MCF 10A (cell line): Measurements from ENCODE around the gene MLXIP. TPM values are rescaled to one million over a fixed set of nuclear protein-coding genes. Genes with fewer than 3 reads are reported as not detected.

Source experiments
- BruUV-seq: library from RNA; stranded (reverse); fragments of 400-500 nt; replicated peaks from 2 replicates; lab custom pipeline; 2021; lab: Mats Ljungman, UMichigan
- CTCF ChIA-PET: fragments of 300-600 bp; sonication (Branson Sonifier 250); formaldehyde crosslinking; extraction: SDS; loops from one replicate; lab custom pipeline; 2021; ENCODE audit warnings: antibody characterized with exemption, inconsistent platforms; lab: Yijun Ruan, JAX
- POLR2A ChIA-PET: fragments of 300-600, 350-650 bp; sonication (Branson Sonifier 250); formaldehyde crosslinking; extraction: SDS; loops from one replicate; lab custom pipeline; 2020; ENCODE audit warnings: antibody characterized with exemption, inconsistent platforms; lab: Yijun Ruan, JAX
- DNase-seq: peaks from one replicate; pipeline ENCODE4 v3.0.0-alpha.2; 2018; ENCODE audit not compliant: unreplicated experiment
- H3K27ac Mint-ChIP-seq: one replicate; pipeline ENCODE4 v1.8.0; 2022; ENCODE audit warnings: mild to moderate bottlenecking, low read depth, mixed read lengths; ENCODE audit not compliant: unreplicated experiment
- H3K27me3 Mint-ChIP-seq: one replicate; pipeline ENCODE4 v1.8.0; 2022; ENCODE audit warnings: mixed read lengths; ENCODE audit not compliant: insufficient read depth, unreplicated experiment
- H3K36me3 Mint-ChIP-seq: one replicate; pipeline ENCODE4 v1.8.0; 2022; ENCODE audit warnings: mild to moderate bottlenecking, moderate library complexity, mixed read lengths; ENCODE audit not compliant: insufficient read depth, unreplicated experiment
- H3K4me1 Mint-ChIP-seq: one replicate; pipeline ENCODE4 v1.8.0; 2022; ENCODE audit warnings: mixed read lengths; ENCODE audit not compliant: insufficient read depth, unreplicated experiment
- H3K4me3 Mint-ChIP-seq: one replicate; pipeline ENCODE4 v1.8.0; 2022; ENCODE audit warnings: mild to moderate bottlenecking, moderate library complexity, mixed read lengths; ENCODE audit not compliant: unreplicated experiment
- H3K9me3 Mint-ChIP-seq: one replicate; pipeline ENCODE4 v1.8.0; 2022; ENCODE audit warnings: mixed read lengths; ENCODE audit not compliant: unreplicated experiment
- intact Hi-C: fragments of 100-400 bp; cut with micrococcal nuclease; formaldehyde crosslinking; loops from 2 replicates; pipeline ENCODE4 v1.14.1; 2022
- total RNA-seq: library from RNA; stranded (reverse); gene quantifications from 2 replicates; pipeline ENCODE4 v1.2.3, GENCODE V29; 2022
- TF ChIP-seq, protein P1 (sequence below): fragments of 200-600 bp; IDR thresholded peaks from one replicate; pipeline ENCODE4 v1.8.0; 2022; ENCODE audit warnings: antibody characterized with exemption, mild to moderate bottlenecking; ENCODE audit not compliant: unreplicated experiment

The MLXIP gene
- total RNA-seq, 1 experiment from 2014 or later, result 35.6 TPM

DNA sequence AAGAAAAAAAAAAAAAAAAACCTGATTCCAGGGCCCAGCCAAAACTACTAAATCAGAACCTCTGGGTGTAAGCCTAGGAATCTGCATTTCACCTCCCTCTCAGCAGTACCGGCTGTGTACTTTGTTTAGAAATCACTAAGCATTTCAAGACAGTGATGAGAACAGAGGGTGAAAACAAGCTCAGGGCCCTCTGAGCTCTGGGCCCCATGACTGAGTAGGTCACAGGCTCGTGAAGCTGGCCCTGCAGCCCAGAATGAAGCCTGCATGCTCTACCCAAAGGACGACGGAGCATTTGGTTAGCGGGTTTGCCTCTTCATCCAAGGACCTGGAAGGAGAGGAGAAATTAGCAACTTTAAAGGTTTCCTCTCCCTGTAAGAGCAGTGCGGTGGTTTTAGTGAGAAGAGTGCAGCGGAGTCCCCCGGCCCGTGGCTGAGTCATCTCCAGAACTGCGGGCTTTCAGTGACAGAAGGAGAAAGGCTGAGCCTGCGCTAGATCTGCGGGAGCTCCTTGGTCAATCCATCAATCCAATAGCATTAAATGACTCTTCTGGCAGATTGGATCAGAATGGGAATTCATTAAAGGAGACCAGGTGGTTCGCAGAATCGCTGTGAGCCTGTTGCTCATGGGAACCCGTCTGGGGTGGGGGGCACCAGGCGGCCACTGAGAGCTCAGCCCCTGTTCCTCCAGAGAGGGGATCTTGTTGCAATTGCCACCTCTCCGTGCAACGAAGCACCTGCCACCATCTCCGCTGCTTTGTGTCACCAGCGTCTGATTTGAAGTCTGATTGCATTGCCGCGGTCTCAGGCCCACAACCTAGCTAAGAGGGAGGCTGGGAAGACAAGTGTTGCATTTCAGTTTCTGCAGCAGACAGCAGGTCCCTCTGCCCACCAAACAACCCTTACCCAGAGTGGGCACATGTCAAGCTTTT is 88.1 kb downstream of the MLXIP start:
- Mint-ChIP-seq H3K4me1 (no peaks in the 10 kb centered on the region), H3K9me3 (no peaks in the 10 kb centered on the region), H3K27ac (no peak overlapping the region), H3K4me3 (no peak overlapping the region), H3K36me3 (peaks cover 6% of the 10 kb centered on the region), H3K27me3 (no peaks in the 10 kb centered on the region)
- DNase-seq, result no peak
- ChIA-PET CTCF (interaction anchor here (0.6 kb wide), 1 partner anchor 34 kb away, joined by 3 read pairs; no protein-coding TSS in a partner anchor), POLR2A (interaction anchor here (0.6 kb wide), 2 partner anchors 28 to 111 kb away, joined by 3 read pairs; no protein-coding TSS in a partner anchor)
- BruUV-seq, result no TSS peak
- intact Hi-C loops, result no loop called here
- TF ChIP-seq, protein P1, sequence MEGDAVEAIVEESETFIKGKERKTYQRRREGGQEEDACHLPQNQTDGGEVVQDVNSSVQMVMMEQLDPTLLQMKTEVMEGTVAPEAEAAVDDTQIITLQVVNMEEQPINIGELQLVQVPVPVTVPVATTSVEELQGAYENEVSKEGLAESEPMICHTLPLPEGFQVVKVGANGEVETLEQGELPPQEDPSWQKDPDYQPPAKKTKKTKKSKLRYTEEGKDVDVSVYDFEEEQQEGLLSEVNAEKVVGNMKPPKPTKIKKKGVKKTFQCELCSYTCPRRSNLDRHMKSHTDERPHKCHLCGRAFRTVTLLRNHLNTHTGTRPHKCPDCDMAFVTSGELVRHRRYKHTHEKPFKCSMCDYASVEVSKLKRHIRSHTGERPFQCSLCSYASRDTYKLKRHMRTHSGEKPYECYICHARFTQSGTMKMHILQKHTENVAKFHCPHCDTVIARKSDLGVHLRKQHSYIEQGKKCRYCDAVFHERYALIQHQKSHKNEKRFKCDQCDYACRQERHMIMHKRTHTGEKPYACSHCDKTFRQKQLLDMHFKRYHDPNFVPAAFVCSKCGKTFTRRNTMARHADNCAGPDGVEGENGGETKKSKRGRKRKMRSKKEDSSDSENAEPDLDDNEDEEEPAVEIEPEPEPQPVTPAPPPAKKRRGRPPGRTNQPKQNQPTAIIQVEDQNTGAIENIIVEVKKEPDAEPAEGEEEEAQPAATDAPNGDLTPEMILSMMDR, result no peak

DNA sequence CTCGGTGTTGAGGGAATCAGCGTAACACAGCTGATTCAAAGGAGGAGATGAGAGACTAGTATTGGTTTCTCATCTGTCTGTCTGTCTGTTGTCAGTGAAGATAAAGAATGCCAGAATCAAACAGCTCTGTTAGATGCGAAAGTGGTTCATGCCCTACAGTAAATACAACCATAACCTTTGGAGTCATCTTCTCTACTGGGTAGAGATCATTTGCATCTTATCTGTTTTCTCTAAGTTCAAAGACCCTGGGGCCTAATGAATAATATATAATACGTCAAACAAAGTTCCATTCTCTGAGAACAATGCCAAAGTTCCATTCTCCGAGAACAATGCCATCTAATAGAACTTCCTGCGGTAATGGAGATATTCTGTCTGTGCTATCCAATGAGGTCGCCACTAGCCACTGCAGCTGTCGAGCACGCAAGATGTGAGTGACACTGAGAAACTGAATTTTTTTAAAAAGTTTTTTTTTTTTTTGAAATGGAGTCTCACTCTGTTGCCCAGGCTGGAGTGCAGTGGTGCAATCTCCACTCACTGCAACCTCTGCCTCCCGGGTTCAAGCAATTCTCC is 88.9 kb downstream of the MLXIP start:
- TF ChIP-seq, protein P1, result no peak
- Mint-ChIP-seq H3K27me3 (no peaks in the 10 kb centered on the region), H3K9me3 (no peaks in the 10 kb centered on the region), H3K4me1 (no peaks in the 10 kb centered on the region), H3K27ac (no peak overlapping the region), H3K36me3 (peaks cover 2% of the 10 kb centered on the region), H3K4me3 (no peak overlapping the region)
- DNase-seq, result no peak
- POLR2A ChIA-PET, result interaction anchor here (0.6 kb wide), 1 partner anchor 112 kb away, joined by 3 read pairs; no protein-coding TSS in a partner anchor
- BruUV-seq, result no TSS peak
- CTCF ChIA-PET, result no interaction called here
- intact Hi-C loops, result no loop called here

DNA sequence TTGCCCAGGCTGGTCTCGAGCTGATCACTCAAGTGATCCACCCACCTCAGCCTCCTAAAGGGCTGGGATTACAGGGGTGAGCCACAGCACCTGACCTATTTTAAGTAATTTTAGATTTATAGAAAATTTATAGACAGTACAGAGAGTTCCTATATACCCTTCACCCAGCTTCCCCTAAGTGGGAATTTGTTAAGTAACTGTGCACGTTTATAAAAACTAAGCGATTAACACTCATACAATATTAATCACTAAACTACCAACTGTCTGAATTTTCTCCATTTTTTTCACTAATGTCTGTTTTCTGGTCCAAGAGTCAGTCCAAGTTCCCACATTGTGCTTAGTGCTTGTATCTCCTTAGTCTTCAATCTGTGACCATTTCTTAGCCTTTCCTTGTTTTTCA is 89.9 kb downstream of the MLXIP start:
- POLR2A ChIA-PET, result interaction anchor here (0.6 kb wide), 1 partner anchor 356 kb away, joined by 3 read pairs; no protein-coding TSS in a partner anchor
- no peaks in the 10 kb centered on the region for H3K27me3 Mint-ChIP-seq
- H3K36me3 Mint-ChIP-seq, result no peaks in the 10 kb centered on the region
- DNase-seq, result no peak
- CTCF ChIA-PET, result no interaction called here
- intact Hi-C loops, result no loop called here
- H3K4me1 Mint-ChIP-seq, result no peaks in the 10 kb centered on the region
- TF ChIP-seq, protein P1, result no peak
- H3K27ac Mint-ChIP-seq, result no peak overlapping the region
- H3K9me3 Mint-ChIP-seq, result no peaks in the 10 kb centered on the region
- no peak overlapping the region for H3K4me3 Mint-ChIP-seq
- BruUV-seq, result no TSS peak

DNA sequence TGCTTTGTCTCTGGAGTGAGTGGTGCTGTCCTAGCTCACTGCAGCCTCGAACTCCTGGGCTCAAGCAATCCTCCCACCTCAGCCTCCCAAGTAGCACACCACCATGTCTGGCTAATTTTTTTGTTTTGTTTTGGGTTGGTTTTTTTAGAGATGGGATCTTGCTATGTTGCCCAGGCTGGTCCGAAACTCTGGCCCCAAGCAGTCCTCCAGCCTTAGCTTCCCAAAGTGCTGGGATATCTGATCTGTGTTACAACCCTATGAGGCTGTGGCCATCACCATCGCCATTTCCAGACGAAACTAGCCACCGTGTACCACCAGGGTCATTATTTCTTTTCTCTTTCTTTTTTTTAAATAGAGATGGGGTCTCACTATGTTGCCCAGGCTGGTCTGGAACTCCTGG is 92.8 kb downstream of the MLXIP start:
- ChIA-PET POLR2A (no interaction called here), CTCF (no interaction called here)
- DNase-seq, result no peak
- H3K9me3 Mint-ChIP-seq, result no peaks in the 10 kb centered on the region
- H3K4me1 Mint-ChIP-seq, result peaks cover 5% of the 10 kb centered on the region
- BruUV-seq, result no TSS peak
- intact Hi-C loops, result no loop called here
- no peaks in the 10 kb centered on the region for H3K36me3 Mint-ChIP-seq
- H3K4me3 Mint-ChIP-seq, result no peak overlapping the region
- H3K27me3 Mint-ChIP-seq, result no peaks in the 10 kb centered on the region
- H3K27ac Mint-ChIP-seq, result no peak overlapping the region
- TF ChIP-seq, protein P1, result no peak
